Body of pancreas (tissue), 4 donors: Measurements from ENCODE around the gene ASIC2. TPM values are rescaled to one million over a fixed set of nuclear protein-coding genes. Genes with fewer than 3 reads are reported as not detected.
A peak's percentile ranks its signal among the peaks of the same experiment; 100 is the strongest.

Experiments used
- ATAC-seq: fragments of 150-250 bp; one replicate; pipeline ENCODE4 v1.9.1; 2016
- DNase-seq, 4 donors: peaks; one replicate each; pipeline ENCODE4 v3.0.0-alpha.2; 2019
- H3K27ac ChIP-seq, 4 donors: fragments of 200-600 bp; sonication (generic); 1 replicate in 3 of 4; 2 replicates in 1 of 4; pipeline versions ENCODE4 v1.5.1 to v1.6.1; 2016 to 2019; ENCODE audit warnings: mild to moderate bottlenecking in 1 of 4, mixed read lengths in 1 of 4, moderate library complexity in 1 of 4
- H3K27me3 ChIP-seq, 2 donors: fragments of 200-600 bp; sonication (generic); one replicate each; pipeline ENCODE4 v1.6.0; 2016; ENCODE audit warnings: mild to moderate bottlenecking in 1 of 2
- H3K36me3 ChIP-seq, 2 donors: fragments of 200-600 bp; sonication (generic); replicated peaks in 1 of 2; 2 replicates each; pipeline ENCODE4 v1.5.1; 2016; ENCODE audit warnings: low read depth in 2 of 2; ENCODE audit not compliant: insufficient read depth in 1 of 2
- H3K4me1 ChIP-seq: fragments of 200-600 bp; sonication (generic); one replicate; pipeline ENCODE4 v1.6.0; 2016
- H3K4me3 ChIP-seq, 2 donors: fragments of 200-600 bp; sonication (generic); 1 replicate in 1 of 2; 2 replicates in 1 of 2; pipeline ENCODE4 v1.5.1; 2016 to 2019
- H3K9me3 ChIP-seq, 3 donors: fragments of 200-600 bp; sonication (generic); 1 replicate in 2 of 3; 2 replicates in 1 of 3; pipeline ENCODE4 v1.5.1; 2016
- POLR2A ChIP-seq, 3 donors: fragments of 450-650 bp; IDR thresholded peaks; one replicate each; pipeline ENCODE4 v1.6.1; 2016; ENCODE audit warnings: antibody characterized with exemption in 3 of 3, mild to moderate bottlenecking in 2 of 3
- WGBS, 2 donors: methylation state at CpG; one replicate each; pipeline ENCODE4 v1.1.5; 2017; 5-methylcytosine and 5-hydroxymethylcytosine counted together
- intact Hi-C: fragments of 100-400 bp; cut with DNase I; formaldehyde crosslinking; loops from one replicate; pipeline ENCODE4 v1.15.1; 2023
- total RNA-seq, 2 donors: library from RNA; depleted of rRNA; stranded (reverse); fragments of >200 nt; gene quantifications; one replicate each; pipeline ENCODE4 v1.1.0, GENCODE V29; 2016
- TF ChIP-seq, protein P1 (sequence below), 7 experiments: fragments of 450-650 bp in 4 of 7; fragments of 200-600 bp in 3 of 7; sonication (generic) in 3 of 7; IDR thresholded peaks; one replicate each; pipeline ENCODE4 v1.5.1; 2016 to 2019; ENCODE audit warnings: antibody characterized with exemption in 7 of 7

ASIC2 gene
- total RNA-seq, 2 donors from 2014 or later: not detected

DNA sequence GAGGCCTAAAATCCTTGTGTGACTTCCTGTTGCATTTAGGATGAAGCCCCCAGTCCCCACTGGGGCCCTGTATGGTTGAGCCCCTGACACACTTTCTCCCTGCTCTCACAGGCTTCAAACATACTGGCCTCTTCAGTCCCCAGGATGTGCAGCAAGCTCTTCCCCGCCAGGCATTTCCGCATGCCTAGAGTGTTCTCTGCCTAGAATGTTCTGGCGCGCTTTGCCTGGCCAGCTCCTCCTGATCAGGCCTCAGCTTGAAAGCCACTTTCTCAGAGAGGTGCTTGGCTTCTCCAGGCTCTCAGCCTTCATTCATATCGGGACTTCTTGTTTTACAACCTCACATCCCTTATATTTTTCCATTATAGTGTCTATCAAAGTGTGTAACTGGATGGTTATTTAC is 177.7 kb downstream of the ASIC2 start:
- intact Hi-C loops: no loop called here
- WGBS, 2 donors: 73 to 81% methylated on average over 5 of the region's 5 CpGs
- H3K9me3 ChIP-seq: no peaks in the 10 kb centered on the region
- no peak overlapping the region for H3K4me3 ChIP-seq
- ATAC-seq: no peak
- H3K27ac ChIP-seq: no peak overlapping the region
- no peaks in the 10 kb centered on the region for H3K4me1 ChIP-seq
- H3K36me3 ChIP-seq: no peaks in the 10 kb centered on the region
- peak in 1 of 4 donors; percentile 5 for DNase-seq
- no peak for TF ChIP-seq POLR2A (IDR thresholded peaks at IDR 0.05)
- TF ChIP-seq, protein P1, sequence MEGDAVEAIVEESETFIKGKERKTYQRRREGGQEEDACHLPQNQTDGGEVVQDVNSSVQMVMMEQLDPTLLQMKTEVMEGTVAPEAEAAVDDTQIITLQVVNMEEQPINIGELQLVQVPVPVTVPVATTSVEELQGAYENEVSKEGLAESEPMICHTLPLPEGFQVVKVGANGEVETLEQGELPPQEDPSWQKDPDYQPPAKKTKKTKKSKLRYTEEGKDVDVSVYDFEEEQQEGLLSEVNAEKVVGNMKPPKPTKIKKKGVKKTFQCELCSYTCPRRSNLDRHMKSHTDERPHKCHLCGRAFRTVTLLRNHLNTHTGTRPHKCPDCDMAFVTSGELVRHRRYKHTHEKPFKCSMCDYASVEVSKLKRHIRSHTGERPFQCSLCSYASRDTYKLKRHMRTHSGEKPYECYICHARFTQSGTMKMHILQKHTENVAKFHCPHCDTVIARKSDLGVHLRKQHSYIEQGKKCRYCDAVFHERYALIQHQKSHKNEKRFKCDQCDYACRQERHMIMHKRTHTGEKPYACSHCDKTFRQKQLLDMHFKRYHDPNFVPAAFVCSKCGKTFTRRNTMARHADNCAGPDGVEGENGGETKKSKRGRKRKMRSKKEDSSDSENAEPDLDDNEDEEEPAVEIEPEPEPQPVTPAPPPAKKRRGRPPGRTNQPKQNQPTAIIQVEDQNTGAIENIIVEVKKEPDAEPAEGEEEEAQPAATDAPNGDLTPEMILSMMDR (IDR thresholded peaks at IDR 0.05): no peak
- no peaks in the 10 kb centered on the region for H3K27me3 ChIP-seq

- Histone ChIP-seq H3K36me3 (no peaks in the 10 kb centered on the region), H3K27me3 (no peaks in the 10 kb centered on the region), H3K9me3 (no peaks in the 10 kb centered on the region), H3K27ac (no peak overlapping the region), H3K4me1 (no peaks in the 10 kb centered on the region), H3K4me3 (no peak overlapping the region)
- WGBS, 2 donors: 44 to 45% methylated on average over 3 of the region's 3 CpGs
- intact Hi-C loops: no loop called here
- ATAC-seq (no peak), DNase-seq (no peak)
- TF ChIP-seq, protein P1 (IDR thresholded peaks at IDR 0.05): no peak
- no peak for TF ChIP-seq POLR2A (IDR thresholded peaks at IDR 0.05)
Observed at GRCh38 chr17:33113991-33114370, 179.1 kb downstream of the ASIC2 start.

DNA sequence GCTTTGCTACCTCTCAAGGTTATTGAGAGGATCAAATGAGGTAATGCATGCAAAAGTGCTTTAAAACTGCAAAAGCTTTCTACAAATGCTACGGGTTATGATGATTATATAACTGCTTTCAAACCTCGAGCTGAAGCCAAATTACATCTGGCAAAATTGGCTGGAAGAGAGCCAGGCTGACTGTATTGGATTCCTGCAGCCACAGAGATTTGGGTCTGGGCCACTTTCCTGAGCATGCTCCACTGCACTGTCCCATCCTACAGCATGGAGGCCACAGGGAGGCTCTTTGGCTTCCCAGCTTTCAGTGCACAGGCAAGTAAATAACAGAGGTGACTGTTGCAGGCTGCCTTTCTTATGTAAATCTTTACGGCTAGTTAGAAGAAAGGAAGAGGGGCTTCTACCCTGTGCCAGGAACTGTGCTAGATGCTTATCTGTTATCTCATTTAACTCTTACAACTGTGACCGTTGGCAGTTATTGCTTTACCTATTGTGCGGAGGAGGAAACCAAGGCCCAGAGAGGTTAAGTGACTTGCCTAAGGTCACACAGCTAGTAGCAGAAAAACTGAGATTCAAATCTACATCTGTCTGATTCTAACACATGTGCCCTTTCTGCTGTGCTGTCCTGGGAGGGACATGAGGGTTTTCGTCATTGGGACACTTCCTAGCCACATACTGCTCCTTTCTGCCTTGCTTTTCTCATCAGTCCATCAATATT is 179.7 kb downstream of the ASIC2 start:
- Histone ChIP-seq H3K4me1 (no peaks in the 10 kb centered on the region), H3K27ac (no peak overlapping the region), H3K36me3 (no peaks in the 10 kb centered on the region), H3K4me3 (no peak overlapping the region), H3K27me3 (no peaks in the 10 kb centered on the region), H3K9me3 (no peaks in the 10 kb centered on the region)
- DNase-seq (peak; percentile 18 to 40 (median 32)), ATAC-seq (no peak)
- intact Hi-C loops: no loop called here
- TF ChIP-seq, protein P1 (IDR thresholded peaks at IDR 0.05): no peak
- TF ChIP-seq POLR2A (IDR thresholded peaks at IDR 0.05): no peak
- WGBS, 2 donors: 40 to 43% methylated on average over 6 of the region's 6 CpGs

GRCh38 chr17:33112763-33113162 is 180.3 kb downstream of the ASIC2 start:
- 40 to 52% methylated on average over 4 of the region's 4 CpGs for WGBS, 2 donors
- H3K27ac ChIP-seq: no peak overlapping the region
- H3K9me3 ChIP-seq: no peaks in the 10 kb centered on the region
- ATAC-seq (no peak), DNase-seq (no peak)
- intact Hi-C loops: no loop called here
- no peak for TF ChIP-seq POLR2A (IDR thresholded peaks at IDR 0.05)
- TF ChIP-seq, protein P1 (IDR thresholded peaks at IDR 0.05): no peak
- no peaks in the 10 kb centered on the region for H3K27me3 ChIP-seq
- no peak overlapping the region for H3K4me3 ChIP-seq
- H3K36me3 ChIP-seq: no peaks in the 10 kb centered on the region
- no peaks in the 10 kb centered on the region for H3K4me1 ChIP-seq
